ENCODE data around the gene PTPRM. TPM values are rescaled to one million over a fixed set of nuclear protein-coding genes. Genes with fewer than 3 reads are reported as not detected.

PTPRM gene
- total and polyA plus RNA-seq, 2 experiments from 2014 or later, result 1.6 to 5.3 TPM

- DNase-seq (ENCODE audit: low spot score), result no peak
- H3K4me1 ChIP-seq (ENCODE audit: insufficient read depth), result no peaks in the 10 kb centered on the region
- H3F3A ChIP-seq (replicated peaks; ENCODE audit: low read depth), result no peaks in the 10 kb centered on the region
- H2AFZ ChIP-seq, result no peak overlapping the region
- H3K27me3 ChIP-seq (ENCODE audit: insufficient read depth), result no peaks in the 10 kb centered on the region
- no peaks in the 10 kb centered on the region; the same call in 2 of the 3 replicates for H3K36me3 Mint-ChIP-seq (ENCODE audit: low read depth)
- no peak overlapping the region for H3K4me2 ChIP-seq
- ATAC-seq, result no peak
- H3K4me3 ChIP-seq, result no peak overlapping the region
- no peaks in the 10 kb centered on the region for H3K36me3 ChIP-seq (ENCODE audit: insufficient read depth)
- H4K20me1 ChIP-seq (replicated peaks; ENCODE audit: insufficient read depth), result no peaks in the 10 kb centered on the region
- peaks cover 5% of the 10 kb centered on the region; the same call in 1 of the 3 replicates for H3K9me3 Mint-ChIP-seq
- H3K4me1 Mint-ChIP-seq, result no peaks in the 10 kb centered on the region
- H3K27ac ChIP-seq (ENCODE audit: low read depth), result no peak overlapping the region
- H3K27me3 Mint-ChIP-seq (ENCODE audit: insufficient read depth, low read depth, poor library complexity), result peaks cover 2% of the 10 kb centered on the region
- no peak for TF ChIP-seq ZNF114 (CRISPR knock-in tag; IDR thresholded peaks at IDR 0.05)
- no peak for TF ChIP-seq EZH2phosphoT487 (IDR thresholded peaks at IDR 0.05; ENCODE audit: unreplicated experiment)
- TF ChIP-seq ZNF462 (CRISPR knock-in tag; IDR thresholded peaks at IDR 0.05), result no peak
- TF ChIP-seq ZNF331 (CRISPR knock-in tag; IDR thresholded peaks at IDR 0.05; ENCODE audit: low read depth), result no peak
- TF ChIP-seq NANOG (IDR thresholded peaks at IDR 0.05; ENCODE audit: borderline replicate concordance), result no peak
- no peak for TF ChIP-seq EZH2 (IDR thresholded peaks at IDR 0.05; ENCODE audit: low read depth, unreplicated experiment)
- no peak for TF ChIP-seq STAT1 (IDR thresholded peaks at IDR 0.05; ENCODE audit: unreplicated experiment)
- TF ChIP-seq, protein P1, sequence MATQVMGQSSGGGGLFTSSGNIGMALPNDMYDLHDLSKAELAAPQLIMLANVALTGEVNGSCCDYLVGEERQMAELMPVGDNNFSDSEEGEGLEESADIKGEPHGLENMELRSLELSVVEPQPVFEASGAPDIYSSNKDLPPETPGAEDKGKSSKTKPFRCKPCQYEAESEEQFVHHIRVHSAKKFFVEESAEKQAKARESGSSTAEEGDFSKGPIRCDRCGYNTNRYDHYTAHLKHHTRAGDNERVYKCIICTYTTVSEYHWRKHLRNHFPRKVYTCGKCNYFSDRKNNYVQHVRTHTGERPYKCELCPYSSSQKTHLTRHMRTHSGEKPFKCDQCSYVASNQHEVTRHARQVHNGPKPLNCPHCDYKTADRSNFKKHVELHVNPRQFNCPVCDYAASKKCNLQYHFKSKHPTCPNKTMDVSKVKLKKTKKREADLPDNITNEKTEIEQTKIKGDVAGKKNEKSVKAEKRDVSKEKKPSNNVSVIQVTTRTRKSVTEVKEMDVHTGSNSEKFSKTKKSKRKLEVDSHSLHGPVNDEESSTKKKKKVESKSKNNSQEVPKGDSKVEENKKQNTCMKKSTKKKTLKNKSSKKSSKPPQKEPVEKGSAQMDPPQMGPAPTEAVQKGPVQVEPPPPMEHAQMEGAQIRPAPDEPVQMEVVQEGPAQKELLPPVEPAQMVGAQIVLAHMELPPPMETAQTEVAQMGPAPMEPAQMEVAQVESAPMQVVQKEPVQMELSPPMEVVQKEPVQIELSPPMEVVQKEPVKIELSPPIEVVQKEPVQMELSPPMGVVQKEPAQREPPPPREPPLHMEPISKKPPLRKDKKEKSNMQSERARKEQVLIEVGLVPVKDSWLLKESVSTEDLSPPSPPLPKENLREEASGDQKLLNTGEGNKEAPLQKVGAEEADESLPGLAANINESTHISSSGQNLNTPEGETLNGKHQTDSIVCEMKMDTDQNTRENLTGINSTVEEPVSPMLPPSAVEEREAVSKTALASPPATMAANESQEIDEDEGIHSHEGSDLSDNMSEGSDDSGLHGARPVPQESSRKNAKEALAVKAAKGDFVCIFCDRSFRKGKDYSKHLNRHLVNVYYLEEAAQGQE (IDR thresholded peaks at IDR 0.05; ENCODE audit: unreplicated experiment), result no peak
- no peak for TF ChIP-seq POLR2AphosphoS5 (IDR thresholded peaks at IDR 0.05; ENCODE audit: low read depth)
- no peak for TF ChIP-seq CTCF (conservative IDR thresholded peaks at IDR 0.05; ENCODE audit: low read depth in 2 of 2)
- TF ChIP-seq CREB1 (CRISPR knock-in tag; IDR thresholded peaks at IDR 0.05; ENCODE audit: low read depth), result no peak
- TF ChIP-seq JUNB (IDR thresholded peaks at IDR 0.05; ENCODE audit: unreplicated experiment), result no peak
- no peak for TF ChIP-seq ETS1 (IDR thresholded peaks at IDR 0.05)
- H3K27ac Mint-ChIP-seq, result no peak overlapping the region
- no peak overlapping the region for H3K4me3 Mint-ChIP-seq
- no peaks in the 10 kb centered on the region for H3K9me2 ChIP-seq (ENCODE audit: insufficient read depth)
- H3K79me2 ChIP-seq (replicated peaks; ENCODE audit: insufficient read depth), result no peaks in the 10 kb centered on the region
Measured at GRCh38 chr18:7856116-7856515, 289.0 kb downstream of the PTPRM start.
